GM12801 (cell line): ENCODE data around the gene RPA1.

Source experiments
- TF ChIP-seq, protein P1 (sequence below): IDR thresholded peaks from one replicate; pipeline ENCODE4 v1.5.1; 2011; ENCODE audit warnings: control low read depth; ENCODE audit not compliant: insufficient read length; ENCODE audit errors: extremely low read depth

The RPA1 gene

DNA sequence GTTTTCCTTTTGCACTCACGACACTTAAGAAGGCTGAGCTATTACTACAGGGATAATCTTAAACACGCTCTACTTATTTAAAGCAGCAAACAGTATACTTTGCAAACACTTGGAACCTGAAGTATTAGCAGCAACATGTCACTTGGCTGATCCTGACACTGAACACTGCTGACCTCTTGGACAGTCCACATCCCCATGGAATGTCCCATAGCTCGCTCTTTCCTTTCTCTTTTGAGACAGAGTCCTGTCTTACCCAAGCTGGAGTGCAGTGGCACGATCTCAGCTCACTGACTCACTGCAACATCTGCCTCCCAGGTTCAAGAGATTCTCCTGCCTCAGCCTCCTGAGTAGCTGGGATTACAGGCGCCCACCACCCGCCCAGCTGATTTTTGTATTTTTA is 26.5 kb upstream of the RPA1 start:
- TF ChIP-seq, protein P1, sequence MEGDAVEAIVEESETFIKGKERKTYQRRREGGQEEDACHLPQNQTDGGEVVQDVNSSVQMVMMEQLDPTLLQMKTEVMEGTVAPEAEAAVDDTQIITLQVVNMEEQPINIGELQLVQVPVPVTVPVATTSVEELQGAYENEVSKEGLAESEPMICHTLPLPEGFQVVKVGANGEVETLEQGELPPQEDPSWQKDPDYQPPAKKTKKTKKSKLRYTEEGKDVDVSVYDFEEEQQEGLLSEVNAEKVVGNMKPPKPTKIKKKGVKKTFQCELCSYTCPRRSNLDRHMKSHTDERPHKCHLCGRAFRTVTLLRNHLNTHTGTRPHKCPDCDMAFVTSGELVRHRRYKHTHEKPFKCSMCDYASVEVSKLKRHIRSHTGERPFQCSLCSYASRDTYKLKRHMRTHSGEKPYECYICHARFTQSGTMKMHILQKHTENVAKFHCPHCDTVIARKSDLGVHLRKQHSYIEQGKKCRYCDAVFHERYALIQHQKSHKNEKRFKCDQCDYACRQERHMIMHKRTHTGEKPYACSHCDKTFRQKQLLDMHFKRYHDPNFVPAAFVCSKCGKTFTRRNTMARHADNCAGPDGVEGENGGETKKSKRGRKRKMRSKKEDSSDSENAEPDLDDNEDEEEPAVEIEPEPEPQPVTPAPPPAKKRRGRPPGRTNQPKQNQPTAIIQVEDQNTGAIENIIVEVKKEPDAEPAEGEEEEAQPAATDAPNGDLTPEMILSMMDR: no peak

DNA sequence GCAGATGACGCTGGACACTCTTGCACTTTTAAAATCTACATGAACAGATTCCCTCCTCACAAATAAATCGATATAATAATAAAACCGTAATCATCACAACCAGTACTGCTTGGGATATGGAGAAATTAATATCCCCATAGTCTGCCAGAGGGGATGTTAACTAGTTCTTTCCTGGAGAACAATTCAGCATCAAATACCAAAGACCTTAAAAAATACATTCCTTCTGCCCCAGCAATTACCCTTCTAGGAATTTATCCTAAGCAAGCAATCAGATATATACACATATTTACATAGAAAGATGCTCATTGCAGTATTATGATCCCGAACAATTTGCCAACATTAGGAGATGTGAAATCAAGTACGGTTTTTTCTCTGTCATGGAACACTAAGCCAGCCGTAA is 21.9 kb upstream of the RPA1 start:
- TF ChIP-seq, protein P1: no peak

DNA sequence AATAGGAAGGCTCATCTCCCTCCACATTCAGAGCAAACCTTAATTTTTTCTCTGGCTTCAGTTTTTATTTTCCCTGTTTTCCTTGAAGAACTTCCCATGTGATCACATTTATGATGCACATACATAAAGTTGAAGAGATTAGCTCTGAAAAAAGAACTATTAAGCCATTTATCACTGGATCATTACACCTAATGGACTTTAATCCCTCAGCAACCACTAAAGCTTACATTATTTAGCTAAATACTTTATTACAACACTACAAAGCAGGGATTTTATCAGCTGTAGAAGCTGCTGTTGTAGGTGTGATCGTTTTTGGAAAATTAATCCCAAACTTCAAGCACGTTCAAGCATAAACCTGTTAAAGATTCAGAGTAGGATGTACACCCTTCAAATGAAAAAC is 21.2 kb upstream of the RPA1 start:
- TF ChIP-seq, protein P1: no peak

DNA sequence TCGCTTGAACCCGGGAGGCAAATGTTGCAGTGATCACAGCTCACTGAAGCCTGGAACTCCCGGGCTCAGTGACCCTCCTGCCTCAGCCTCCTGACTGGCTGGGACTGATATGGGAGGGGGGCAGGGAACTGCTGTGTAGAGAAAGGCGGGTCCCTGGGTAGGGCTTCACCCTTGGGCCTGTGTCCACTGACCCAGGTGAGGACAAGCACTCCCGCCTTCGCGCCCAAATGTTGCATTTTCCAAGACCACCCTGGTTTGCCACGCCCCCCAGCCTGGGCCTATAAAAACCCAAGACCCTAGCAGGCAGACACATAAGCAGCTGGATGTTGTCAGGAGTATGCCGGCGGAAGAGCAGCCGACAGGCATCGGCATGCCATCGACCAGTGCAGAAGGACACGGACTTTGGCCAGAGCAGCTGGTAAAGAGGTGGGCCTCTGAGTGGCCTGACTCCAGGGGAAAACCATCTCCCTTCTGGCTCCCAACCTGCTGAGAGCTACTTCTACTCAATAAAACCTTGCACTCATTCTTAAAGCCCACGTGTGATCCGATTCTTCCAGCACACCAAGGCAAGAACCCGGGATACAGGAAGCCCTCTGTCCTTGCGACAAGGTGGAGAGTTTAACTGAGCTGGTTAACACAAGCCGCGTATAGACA is 19.2 kb upstream of the RPA1 start:
- TF ChIP-seq, protein P1: no peak

DNA sequence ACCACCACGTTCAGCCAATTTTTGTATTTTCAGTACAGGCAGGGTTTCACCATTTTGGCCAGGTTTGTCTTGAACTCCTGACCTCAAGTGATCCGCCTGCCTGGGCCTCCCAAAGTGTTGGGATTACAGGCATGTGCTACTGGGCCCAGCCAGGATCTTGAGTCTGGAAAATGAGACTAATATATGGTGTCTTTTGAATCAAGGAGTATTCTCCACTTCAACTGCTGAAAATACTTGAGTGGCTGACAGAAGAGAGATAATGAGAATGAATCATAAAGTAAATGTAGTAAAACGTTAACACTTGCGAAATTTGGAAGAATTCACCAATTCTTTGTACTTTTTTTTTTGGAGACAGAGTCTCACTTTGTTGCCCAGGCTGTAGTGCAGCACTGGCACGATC is 16.7 kb upstream of the RPA1 start:
- TF ChIP-seq, protein P1: no peak

DNA sequence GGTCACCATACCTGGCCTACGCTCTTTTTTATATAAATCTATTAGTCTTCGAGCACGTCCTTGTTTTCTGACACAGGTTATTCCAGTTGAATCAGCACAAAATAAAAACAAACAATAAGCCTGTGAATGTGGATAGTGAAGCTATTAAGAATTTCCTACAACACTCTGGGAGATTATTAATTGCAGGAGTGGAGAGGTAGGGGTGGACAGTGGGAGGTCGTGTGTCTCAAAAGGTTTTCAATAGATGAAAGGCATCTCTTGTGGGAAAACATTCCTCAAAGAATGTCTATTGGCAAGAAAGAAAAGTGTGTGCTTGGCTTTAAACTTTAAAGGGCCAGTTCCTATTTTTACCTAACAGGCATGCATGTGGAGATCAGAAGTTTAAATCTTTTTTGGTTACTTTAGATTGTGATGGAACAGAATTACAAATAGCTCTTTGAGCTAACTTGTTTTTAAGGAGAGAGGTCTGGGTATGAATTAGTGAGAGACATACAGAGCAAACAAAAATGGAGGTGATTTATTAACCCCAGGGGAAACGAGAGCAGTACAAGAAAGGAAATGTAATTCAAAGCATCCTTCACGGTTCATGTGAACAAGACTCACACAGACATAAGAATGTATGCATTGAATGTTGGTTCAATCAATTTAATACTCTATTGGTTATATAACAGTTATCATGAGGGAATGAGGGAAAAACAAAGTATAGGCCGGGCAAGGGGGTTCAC is 9.1 kb upstream of the RPA1 start:
- TF ChIP-seq, protein P1: no peak

DNA sequence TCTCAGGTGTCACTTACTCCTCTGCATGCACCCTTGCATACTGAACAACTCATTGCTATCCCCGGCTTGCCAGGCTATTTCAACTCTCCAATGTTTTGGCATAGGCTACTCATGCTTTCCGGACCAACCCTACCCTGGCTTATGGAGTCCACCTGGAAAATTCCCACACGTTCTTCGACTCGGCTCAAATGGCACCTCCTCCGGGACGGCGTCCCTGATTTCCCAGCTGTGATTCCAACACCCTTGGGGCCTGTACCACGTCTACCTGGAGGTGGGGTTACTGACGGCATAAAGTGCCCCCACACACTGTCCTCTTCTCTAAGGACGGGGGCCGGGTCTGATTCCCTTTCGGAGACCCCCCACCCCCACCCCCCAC is 601 bp upstream of the RPA1 start:
- TF ChIP-seq, protein P1: no peak
